ENCODE results near the gene AKIRIN1.
"Not testable (repeated sequence)": the region's sequence is repeated elsewhere in the genome, so short reads cannot be mapped to it uniquely, and the experiment has no call there.

The AKIRIN1 gene

DNA sequence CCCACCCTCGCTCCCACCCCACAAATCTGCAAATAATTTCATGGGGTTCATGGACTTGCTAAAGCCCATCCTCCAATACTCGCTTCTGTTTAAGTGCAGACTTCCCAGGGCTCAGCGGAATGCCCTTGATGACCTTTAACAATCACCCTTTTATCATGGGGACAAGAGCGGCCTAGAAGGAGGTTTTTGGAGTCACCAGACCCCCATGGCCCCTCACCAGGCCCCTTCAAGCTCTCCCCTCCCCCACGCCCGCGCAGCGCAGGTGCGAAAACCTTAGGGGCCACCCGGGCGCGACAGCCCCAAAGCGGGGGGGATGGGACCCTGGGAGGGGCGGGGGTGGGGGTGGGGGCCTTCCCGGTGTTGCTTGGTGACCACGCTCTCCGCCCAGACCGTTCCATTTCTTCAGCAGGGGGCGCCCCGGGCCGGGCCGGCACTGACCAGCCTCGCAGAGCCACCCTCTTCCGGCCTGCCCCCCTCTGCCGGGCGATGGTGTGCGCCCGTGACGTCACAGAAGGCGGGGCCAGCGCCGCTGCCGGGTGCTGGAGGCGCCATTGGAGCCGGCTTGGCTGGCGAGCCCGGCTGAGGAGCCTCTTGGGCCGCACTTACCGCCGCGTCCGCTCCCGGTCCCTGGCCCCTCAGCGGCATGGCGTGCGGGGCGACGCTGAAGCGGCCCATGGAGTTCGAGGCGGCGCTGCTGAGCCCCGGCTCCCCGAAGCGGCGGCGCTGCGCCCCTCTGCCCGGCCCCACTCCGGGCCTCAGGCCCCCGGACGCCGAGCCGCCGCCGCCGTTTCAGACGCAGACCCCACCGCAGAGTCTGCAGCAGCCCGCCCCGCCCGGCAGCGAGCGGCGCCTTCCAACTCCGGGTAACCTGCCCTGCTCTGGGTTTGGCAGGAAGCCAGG, at the start of gene AKIRIN1:
TSS of gene AKIRIN1 (plus strand) at position 539 of the 900 bp plus-strand sequence. CDS start at position 644, 105 bp downstream.
- DNase-seq (ENCODE audit: extremely low read depth in 1 of 2, low read depth in 1 of 2), result peak; percentile 72 to 92

GRCh38 chr1:38941527-38942019, 49.5 kb upstream of the AKIRIN1 start, which contains the start of gene RHBDL2:
RHBDL2 (minus strand) TSS chr1:38941830; CDS start chr1:38919212, 22,618 bp downstream.
- DNase-seq (ENCODE audit: extremely low read depth in 1 of 2, low read depth in 1 of 2), result no peak

- DNase-seq (ENCODE audit: extremely low read depth in 1 of 2, low read depth in 1 of 2), result no peak
These were observed 48.2 kb upstream of the AKIRIN1 start for GRCh38 chr1:38942664-38943428.

DNA sequence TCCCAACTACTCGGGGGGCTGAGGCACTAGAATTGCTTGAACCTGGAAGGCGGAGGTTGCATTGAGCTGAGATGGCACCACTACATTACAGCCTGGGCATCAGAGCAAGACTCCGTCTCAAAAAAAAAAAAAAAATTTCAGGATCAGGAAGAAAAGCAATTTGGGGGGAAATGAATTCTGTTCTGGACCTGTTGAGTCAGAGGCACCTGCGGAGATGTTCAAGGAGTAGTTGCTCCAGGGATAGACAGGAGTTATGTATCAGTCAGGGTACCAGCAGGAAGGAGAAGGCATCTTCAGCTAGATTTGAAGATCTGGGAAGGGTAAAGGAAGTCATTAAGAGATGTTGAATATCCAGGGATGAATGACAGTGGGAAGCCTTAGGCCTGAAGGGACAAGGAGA, 46.5 kb upstream of the AKIRIN1 start:
- DNase-seq (ENCODE audit: extremely low read depth in 1 of 2, low read depth in 1 of 2), result no peak

DNA sequence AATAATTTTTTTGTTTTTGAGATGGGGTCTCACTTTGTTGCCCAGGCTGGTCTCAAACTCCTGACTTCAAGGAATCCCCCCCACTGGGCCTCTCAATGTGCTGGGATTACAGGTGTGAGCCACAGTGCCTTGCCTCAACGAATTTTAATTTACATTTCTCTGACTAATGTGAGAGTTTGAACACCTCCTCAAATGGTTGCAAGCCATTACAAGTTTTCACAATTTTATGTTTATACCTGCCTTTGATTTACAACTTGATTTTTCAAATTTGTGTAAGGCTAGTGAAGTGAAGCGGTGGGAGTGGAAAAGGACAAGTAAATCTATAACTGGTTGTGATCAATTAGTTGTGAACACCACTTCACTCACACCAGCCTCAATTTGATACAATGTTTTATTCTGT, 40.5 kb upstream of the AKIRIN1 start:
- DNase-seq (ENCODE audit: extremely low read depth in 1 of 2, low read depth in 1 of 2), result no peak

- DNase-seq (ENCODE audit: extremely low read depth in 1 of 2, low read depth in 1 of 2), result no peak
These were observed 37.6 kb upstream of the AKIRIN1 start for GRCh38 chr1:38953433-38953860.

- no peak for DNase-seq (ENCODE audit: extremely low read depth in 1 of 2, low read depth in 1 of 2)
These were observed 32.1 kb upstream of the AKIRIN1 start for GRCh38 chr1:38958967-38959366.

- no peak for DNase-seq (ENCODE audit: extremely low read depth in 1 of 2, low read depth in 1 of 2)
These were observed 29.0 kb upstream of the AKIRIN1 start for GRCh38 chr1:38962113-38962512.

DNA sequence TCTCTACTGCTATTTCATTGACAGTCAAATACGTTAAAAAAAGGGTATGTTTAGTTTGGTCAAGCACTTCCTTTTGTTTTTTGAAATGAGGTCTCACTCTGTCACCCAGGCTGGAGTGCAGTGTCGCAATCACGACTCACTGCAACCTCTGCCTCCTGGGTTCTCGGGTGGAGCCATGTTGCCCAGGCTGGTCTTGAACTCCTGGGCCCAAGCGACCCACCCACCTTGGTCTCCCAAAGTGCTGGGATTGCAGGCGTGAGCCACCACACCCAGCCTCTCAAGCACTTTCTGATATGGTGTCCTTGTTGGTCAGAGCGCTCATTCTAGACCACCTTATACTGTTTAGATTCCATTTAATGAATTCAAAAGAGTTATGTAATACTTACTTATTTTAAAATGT, 28.5 kb upstream of the AKIRIN1 start:
- no peak for DNase-seq (ENCODE audit: extremely low read depth in 1 of 2, low read depth in 1 of 2)

DNA sequence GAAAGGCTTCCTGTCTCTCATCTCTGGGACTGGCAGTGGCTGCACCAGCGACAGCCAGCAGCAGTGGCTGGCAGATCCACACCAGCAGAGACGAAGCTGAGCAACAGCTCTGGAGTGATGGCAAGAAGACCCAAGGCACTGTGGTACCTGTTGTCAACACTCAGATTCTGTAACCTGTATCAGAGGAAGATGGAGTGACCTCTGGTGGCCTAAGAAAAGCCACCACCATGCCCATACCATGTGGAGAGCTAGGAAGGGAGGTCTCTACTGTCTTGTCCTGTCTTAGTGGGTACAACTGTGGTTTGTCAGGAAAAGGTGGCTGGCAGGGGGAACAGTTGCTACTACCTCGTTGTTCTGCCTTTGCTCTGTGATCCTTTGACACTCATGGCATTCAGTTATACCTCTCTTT, 26.9 kb upstream of the AKIRIN1 start:
- no peak for DNase-seq (ENCODE audit: extremely low read depth in 1 of 2, low read depth in 1 of 2)

GRCh38 chr1:38973145-38973544, 17.9 kb upstream of the AKIRIN1 start:
- DNase-seq (ENCODE audit: extremely low read depth in 1 of 2, low read depth in 1 of 2), result not testable (repeated sequence)

DNA sequence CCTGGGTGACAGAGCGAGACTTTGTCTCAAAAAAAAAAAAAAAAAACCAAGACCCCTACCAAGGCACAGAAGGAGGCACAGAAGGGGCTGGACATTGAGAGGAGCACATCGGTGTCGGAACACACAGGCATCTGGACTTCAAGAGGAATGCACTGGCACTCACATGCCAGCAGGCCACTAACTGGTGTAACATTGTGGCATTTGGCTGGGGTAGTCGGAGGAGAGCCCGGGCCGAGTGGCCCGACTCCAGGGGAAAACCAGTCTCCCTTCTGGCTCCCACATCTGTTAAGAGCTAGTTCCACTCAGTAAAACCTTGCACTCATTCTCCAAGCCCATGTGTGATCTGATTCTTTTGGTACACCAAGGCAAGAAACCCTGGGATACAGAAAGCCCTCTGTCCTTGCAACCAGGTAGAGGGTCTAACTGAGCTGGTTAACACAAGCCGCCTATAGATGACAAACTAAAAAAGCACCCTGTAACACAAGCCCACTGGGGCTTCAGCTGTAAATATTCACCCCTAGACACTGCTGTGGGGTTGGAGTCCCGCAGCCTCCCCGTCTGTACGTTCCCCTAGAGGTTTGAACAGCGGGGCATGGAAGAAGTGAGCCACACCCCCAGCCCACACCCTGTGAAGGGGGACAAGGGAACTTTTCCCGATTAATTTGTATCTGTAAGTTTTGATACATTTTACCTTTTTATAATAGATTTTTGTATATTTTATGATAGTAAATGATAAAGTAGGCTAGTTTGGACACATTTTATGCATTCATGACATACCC, 17.2 kb upstream of the AKIRIN1 start:
- no peak for DNase-seq (ENCODE audit: extremely low read depth in 1 of 2, low read depth in 1 of 2)

GRCh38 chr1:38977399-38978244, 13.5 kb upstream of the AKIRIN1 start:
- DNase-seq (ENCODE audit: extremely low read depth in 1 of 2, low read depth in 1 of 2), result peak; percentile 24 to 70

DNA sequence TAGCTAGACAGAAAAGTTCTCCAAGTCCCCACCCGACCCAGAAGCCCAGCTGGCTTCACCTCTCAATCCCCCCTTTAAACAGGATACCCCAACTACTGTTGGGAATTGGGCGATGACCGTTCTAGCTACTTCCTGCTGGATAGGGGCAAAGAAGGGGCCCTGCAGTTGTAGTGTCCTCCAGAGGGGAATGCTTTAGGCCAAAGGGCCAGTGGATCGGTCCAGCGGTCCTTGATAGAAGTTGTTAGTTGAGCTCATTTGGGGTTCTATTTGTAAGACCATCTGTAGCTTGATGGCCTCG, 12.9 kb upstream of the AKIRIN1 start:
- not testable (repeated sequence) for DNase-seq (ENCODE audit: extremely low read depth in 1 of 2, low read depth in 1 of 2)

GRCh38 chr1:38979380-38979779, 11.7 kb upstream of the AKIRIN1 start:
- DNase-seq (ENCODE audit: extremely low read depth in 1 of 2, low read depth in 1 of 2), result not testable (repeated sequence)

GRCh38 chr1:38989979-38990378, 1.1 kb upstream of the AKIRIN1 start:
- no peak for DNase-seq (ENCODE audit: extremely low read depth in 1 of 2, low read depth in 1 of 2)

- DNase-seq (ENCODE audit: extremely low read depth in 1 of 2, low read depth in 1 of 2), result no peak
These were observed 714 bp upstream of the AKIRIN1 start for GRCh38 chr1:38990386-38990737.

GRCh38 chr1:38991638-38992411, 749 bp downstream of the AKIRIN1 start:
- DNase-seq (ENCODE audit: extremely low read depth in 1 of 2, low read depth in 1 of 2), result no peak

DNA sequence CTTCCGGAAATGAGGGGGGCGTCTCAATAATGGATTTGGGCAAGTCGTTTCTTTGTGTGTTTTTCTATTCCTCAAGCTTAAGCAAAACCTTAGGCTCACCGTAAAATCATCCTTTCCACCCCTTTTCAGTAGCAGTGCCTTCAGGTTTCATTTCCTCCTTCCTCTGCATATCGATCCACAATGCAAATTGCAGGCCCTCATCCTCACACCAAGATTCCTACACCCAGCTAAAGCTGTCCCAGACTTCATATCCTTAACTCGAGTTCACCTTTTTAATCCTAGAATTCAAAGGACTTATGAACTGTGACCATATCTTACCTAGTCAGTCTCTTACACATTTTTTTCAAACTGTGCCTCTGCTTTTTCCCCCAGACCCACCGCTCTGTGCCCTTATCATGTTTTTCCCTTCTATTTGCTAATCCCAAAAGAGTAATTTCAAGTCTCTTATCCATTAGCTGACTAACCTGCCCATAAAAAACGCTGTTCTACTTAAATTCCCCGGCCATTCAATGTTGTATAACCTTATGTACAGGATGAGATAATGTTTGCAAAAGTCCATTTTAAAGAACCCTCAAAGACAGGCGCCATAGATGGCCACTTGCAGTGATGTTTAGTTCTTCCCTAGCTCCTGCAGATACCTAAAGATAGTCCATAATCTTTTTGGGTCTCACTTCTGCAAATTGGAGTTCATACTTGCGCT, 1.5 kb downstream of the AKIRIN1 start:
- DNase-seq (ENCODE audit: extremely low read depth in 1 of 2, low read depth in 1 of 2), result no peak
